Measurements from ENCODE around the gene RB1.

Gene RB1

DNA sequence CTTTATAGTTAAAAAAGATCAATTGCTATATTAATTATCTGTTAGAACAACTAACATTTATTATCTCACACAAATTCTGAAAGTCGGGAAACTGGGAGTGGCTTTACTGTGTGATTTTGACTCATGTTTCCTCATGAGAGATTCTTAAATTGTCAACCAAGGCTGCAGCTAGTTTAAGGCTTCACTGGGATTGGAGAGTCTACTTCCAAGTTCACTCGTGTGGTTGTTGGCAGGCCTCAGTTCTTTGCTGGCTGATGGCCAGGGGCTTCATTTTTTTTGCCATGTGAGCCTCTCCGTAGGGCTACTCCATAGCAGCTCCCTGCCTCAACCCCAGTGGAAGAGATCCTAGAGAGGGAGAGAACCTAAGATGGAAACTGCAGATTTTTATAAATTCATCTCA lies 133.8 kb downstream of the RB1 start:
- Histone ChIP-seq H3K27ac (ENCODE audit: low read depth, low read length, poor library complexity, severe bottlenecking) (no peak overlapping the region), H2AFZ (ENCODE audit: low read length) (no peak overlapping the region), H3K36me3 (ENCODE audit: insufficient read depth, low read length) (peaks cover 3% of the 10 kb centered on the region; the same call in 1 of the 2 replicates), H3K9me3 (ENCODE audit: low read length) (no peaks in the 10 kb centered on the region), H3K9ac (ENCODE audit: low read length) (no peak overlapping the region), H3K4me1 (ENCODE audit: insufficient read depth, low read length, severe bottlenecking) (no peaks in the 10 kb centered on the region), H4K20me1 (ENCODE audit: insufficient read depth, low read length) (no peaks in the 10 kb centered on the region), H3K4me2 (ENCODE audit: low read length) (no peak overlapping the region), H3K79me2 (ENCODE audit: insufficient read depth, low read length) (no peaks in the 10 kb centered on the region), H3F3A (ENCODE audit: insufficient read depth, low read length) (no peaks in the 10 kb centered on the region), H3K9me2 (ENCODE audit: low read depth, low read length) (no peaks in the 10 kb centered on the region), H3K27me3 (ENCODE audit: insufficient read depth, low read length) (no peaks in the 10 kb centered on the region), H3K4me3 (ENCODE audit: low read depth, low read length, poor library complexity, severe bottlenecking) (no peak overlapping the region)
- no peak for TF ChIP-seq EZH2 (IDR thresholded peaks at IDR 0.05; ENCODE audit: borderline replicate concordance, low read length)
- TF ChIP-seq, protein P1, sequence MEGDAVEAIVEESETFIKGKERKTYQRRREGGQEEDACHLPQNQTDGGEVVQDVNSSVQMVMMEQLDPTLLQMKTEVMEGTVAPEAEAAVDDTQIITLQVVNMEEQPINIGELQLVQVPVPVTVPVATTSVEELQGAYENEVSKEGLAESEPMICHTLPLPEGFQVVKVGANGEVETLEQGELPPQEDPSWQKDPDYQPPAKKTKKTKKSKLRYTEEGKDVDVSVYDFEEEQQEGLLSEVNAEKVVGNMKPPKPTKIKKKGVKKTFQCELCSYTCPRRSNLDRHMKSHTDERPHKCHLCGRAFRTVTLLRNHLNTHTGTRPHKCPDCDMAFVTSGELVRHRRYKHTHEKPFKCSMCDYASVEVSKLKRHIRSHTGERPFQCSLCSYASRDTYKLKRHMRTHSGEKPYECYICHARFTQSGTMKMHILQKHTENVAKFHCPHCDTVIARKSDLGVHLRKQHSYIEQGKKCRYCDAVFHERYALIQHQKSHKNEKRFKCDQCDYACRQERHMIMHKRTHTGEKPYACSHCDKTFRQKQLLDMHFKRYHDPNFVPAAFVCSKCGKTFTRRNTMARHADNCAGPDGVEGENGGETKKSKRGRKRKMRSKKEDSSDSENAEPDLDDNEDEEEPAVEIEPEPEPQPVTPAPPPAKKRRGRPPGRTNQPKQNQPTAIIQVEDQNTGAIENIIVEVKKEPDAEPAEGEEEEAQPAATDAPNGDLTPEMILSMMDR (IDR thresholded peaks at IDR 0.05; ENCODE audit: low read length), result no peak

DNA sequence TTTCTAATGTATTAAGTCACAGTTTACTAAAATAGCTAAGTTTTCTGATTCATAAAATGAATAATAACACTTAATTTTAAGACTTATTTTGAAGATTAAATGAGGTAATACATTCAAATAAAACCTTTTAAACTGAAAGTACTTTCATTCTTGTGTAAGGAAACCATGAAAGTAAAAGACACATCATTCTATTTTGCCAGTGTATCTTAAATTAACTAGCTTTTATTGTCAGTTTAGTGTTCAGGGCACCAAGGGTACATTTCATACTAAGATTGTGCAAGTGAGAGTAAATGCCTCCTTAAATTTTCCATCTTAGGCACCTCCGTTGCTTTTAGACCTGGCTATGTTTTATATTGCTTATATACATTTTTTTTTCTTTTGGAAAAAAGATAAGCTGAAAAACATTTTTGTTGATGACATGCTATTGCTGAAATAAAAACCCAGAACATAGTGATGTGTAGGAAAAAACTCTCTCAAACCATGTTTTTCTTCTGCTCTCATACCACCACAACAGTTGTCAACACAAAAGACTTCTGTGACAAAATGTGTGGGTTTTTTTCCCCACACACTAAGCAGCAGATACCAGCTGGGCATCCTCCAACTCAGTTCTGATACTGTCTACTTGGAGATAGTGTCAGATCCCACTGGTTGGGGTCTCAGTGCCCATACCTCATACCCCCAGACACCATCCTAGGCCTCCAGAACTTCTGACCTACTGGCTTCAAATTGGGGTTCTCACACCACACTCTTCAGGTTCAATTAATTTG lies 140.1 kb downstream of the RB1 start:
- H3K4me2 ChIP-seq (ENCODE audit: low read length), result no peak overlapping the region
- no peak overlapping the region for H3K27ac ChIP-seq (ENCODE audit: low read depth, low read length, poor library complexity, severe bottlenecking)
- H3K36me3 ChIP-seq (ENCODE audit: insufficient read depth, low read length), result peaks cover 10% of the 10 kb centered on the region; the same call in 1 of the 2 replicates
- H3K9me2 ChIP-seq (ENCODE audit: low read depth, low read length), result no peaks in the 10 kb centered on the region
- no peak overlapping the region for H3K4me3 ChIP-seq (ENCODE audit: low read depth, low read length, poor library complexity, severe bottlenecking)
- TF ChIP-seq, protein P1 (IDR thresholded peaks at IDR 0.05; ENCODE audit: low read length), result no peak
- TF ChIP-seq EZH2 (IDR thresholded peaks at IDR 0.05; ENCODE audit: borderline replicate concordance, low read length), result no peak
- no peaks in the 10 kb centered on the region for H3K27me3 ChIP-seq (ENCODE audit: insufficient read depth, low read length)
- no peaks in the 10 kb centered on the region for H4K20me1 ChIP-seq (ENCODE audit: insufficient read depth, low read length)
- no peaks in the 10 kb centered on the region for H3K79me2 ChIP-seq (ENCODE audit: insufficient read depth, low read length)
- no peak overlapping the region for H2AFZ ChIP-seq (ENCODE audit: low read length)
- no peaks in the 10 kb centered on the region for H3F3A ChIP-seq (ENCODE audit: insufficient read depth, low read length)
- H3K9me3 ChIP-seq (ENCODE audit: low read length), result no peaks in the 10 kb centered on the region
- H3K4me1 ChIP-seq (ENCODE audit: insufficient read depth, low read length, severe bottlenecking), result no peaks in the 10 kb centered on the region
- no peak overlapping the region for H3K9ac ChIP-seq (ENCODE audit: low read length)

DNA sequence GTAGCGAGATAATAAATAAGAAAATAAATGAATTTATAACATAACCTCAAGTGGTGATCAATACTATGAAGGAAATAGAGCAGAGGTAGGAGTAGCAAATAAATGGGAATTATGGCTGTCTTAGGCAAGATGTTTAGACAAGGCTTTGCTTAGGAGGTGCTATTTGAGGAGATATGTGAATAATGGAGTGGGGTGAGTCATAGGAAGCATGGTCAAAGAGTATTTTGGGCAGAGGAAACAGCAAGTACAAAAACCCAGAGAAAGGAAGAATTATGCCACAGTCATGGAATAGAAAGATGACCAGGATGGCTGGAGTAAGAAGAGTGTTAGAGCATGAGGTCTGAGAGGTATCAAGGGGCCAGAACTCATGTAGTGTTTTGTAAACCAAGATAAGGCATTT lies 142.9 kb downstream of the RB1 start:
- H3K27me3 ChIP-seq (ENCODE audit: insufficient read depth, low read length), result no peaks in the 10 kb centered on the region
- H3K4me1 ChIP-seq (ENCODE audit: insufficient read depth, low read length, severe bottlenecking), result no peaks in the 10 kb centered on the region
- H3F3A ChIP-seq (ENCODE audit: insufficient read depth, low read length), result no peaks in the 10 kb centered on the region
- no peak overlapping the region for H3K9ac ChIP-seq (ENCODE audit: low read length)
- no peak overlapping the region for H3K4me3 ChIP-seq (ENCODE audit: low read depth, low read length, poor library complexity, severe bottlenecking)
- H2AFZ ChIP-seq (ENCODE audit: low read length), result no peak overlapping the region
- TF ChIP-seq EZH2 (IDR thresholded peaks at IDR 0.05; ENCODE audit: borderline replicate concordance, low read length), result no peak
- TF ChIP-seq, protein P1 (IDR thresholded peaks at IDR 0.05; ENCODE audit: low read length), result no peak
- H3K36me3 ChIP-seq (ENCODE audit: insufficient read depth, low read length), result peaks cover 10% of the 10 kb centered on the region
- no peaks in the 10 kb centered on the region for H3K79me2 ChIP-seq (ENCODE audit: insufficient read depth, low read length)
- H3K27ac ChIP-seq (ENCODE audit: low read depth, low read length, poor library complexity, severe bottlenecking), result no peak overlapping the region
- H3K4me2 ChIP-seq (ENCODE audit: low read length), result no peak overlapping the region
- no peaks in the 10 kb centered on the region for H3K9me2 ChIP-seq (ENCODE audit: low read depth, low read length)
- H3K9me3 ChIP-seq (ENCODE audit: low read length), result 0 out of 2 replicates have a peak, but pooled peaks cover 4% of the 10 kb centered on the region
- H4K20me1 ChIP-seq (ENCODE audit: insufficient read depth, low read length), result no peaks in the 10 kb centered on the region
